GM13977 (cell line): Measurements from ENCODE around the gene SMOC1.

Experiments
- DNase-seq: peaks from one replicate; pipeline ENCODE4 v3.0.0; 2012; ENCODE audit warnings: low spot score
- in situ Hi-C: fragments of 300-500 bp; cut with MboI; formaldehyde crosslinking; loops from one replicate; pipeline ENCODE4 v1.12.0; 2022; ENCODE audit warnings: low sequenced_read_pairs, low pct_unique_long_range_greater_than_20kb, mixed read lengths, inconsistent platforms; ENCODE audit not compliant: unreplicated experiment
- TF ChIP-seq, protein P1 (sequence below): IDR thresholded peaks from 2 replicates; pipeline ENCODE4 v1.5.1; 2012; ENCODE audit warnings: mild to moderate bottlenecking, control low read depth; ENCODE audit not compliant: insufficient read depth; ENCODE audit errors: extremely low read depth, missing control alignments

SMOC1 gene

GRCh38 chr14:69955855-69956845 lies 76.9 kb downstream of the SMOC1 start:
- no peak for DNase-seq
- TF ChIP-seq, protein P1, sequence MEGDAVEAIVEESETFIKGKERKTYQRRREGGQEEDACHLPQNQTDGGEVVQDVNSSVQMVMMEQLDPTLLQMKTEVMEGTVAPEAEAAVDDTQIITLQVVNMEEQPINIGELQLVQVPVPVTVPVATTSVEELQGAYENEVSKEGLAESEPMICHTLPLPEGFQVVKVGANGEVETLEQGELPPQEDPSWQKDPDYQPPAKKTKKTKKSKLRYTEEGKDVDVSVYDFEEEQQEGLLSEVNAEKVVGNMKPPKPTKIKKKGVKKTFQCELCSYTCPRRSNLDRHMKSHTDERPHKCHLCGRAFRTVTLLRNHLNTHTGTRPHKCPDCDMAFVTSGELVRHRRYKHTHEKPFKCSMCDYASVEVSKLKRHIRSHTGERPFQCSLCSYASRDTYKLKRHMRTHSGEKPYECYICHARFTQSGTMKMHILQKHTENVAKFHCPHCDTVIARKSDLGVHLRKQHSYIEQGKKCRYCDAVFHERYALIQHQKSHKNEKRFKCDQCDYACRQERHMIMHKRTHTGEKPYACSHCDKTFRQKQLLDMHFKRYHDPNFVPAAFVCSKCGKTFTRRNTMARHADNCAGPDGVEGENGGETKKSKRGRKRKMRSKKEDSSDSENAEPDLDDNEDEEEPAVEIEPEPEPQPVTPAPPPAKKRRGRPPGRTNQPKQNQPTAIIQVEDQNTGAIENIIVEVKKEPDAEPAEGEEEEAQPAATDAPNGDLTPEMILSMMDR = no peak
- in situ Hi-C loops = no loop called here

DNA sequence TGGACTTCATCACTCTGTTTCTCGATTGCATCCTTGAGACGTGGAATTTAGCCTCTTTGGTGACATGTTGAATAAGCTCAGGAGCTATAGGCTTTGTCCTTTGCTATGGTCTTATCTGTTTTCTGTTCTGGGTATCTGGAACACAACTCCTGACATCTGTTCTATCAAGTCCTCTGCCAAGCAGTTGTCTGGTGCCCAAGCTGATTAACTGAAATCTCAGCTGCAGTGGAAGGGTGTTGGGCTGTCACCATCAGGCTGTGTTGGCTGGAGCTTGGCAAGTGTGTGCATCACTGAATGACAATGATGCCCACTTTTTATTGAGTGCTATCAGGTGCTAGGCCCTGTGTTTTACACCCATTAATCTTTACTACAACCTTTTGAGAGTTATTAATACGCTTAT lies 77.8 kb downstream of the SMOC1 start:
- TF ChIP-seq, protein P1 = no peak
- in situ Hi-C loops = no loop called here
- no peak for DNase-seq

GRCh38 chr14:69957986-69958385 lies 78.8 kb downstream of the SMOC1 start:
- no peak for DNase-seq
- TF ChIP-seq, protein P1 = no peak
- in situ Hi-C loops = no loop called here

GRCh38 chr14:69959136-69959535 lies 79.9 kb downstream of the SMOC1 start:
- in situ Hi-C loops = no loop called here
- DNase-seq = no peak
- TF ChIP-seq, protein P1 = no peak

- TF ChIP-seq, protein P1 = no peak
- DNase-seq = no peak
- in situ Hi-C loops = no loop called here
Measured at GRCh38 chr14:69960296-69960695, 81.1 kb downstream of the SMOC1 start.

GRCh38 chr14:69963966-69964365 lies 84.8 kb downstream of the SMOC1 start:
- in situ Hi-C loops = no loop called here
- no peak for DNase-seq

More at GRCh38 chr14:69963966-69964365, 84.8 kb downstream of the SMOC1 start:
- TF ChIP-seq, protein P1 = no peak
